Neural cell (in vitro differentiated cells): ENCODE results near the gene FLAD1. TPM values are rescaled to one million over a fixed set of nuclear protein-coding genes. Genes with fewer than 3 reads are reported as not detected.

Experiments
- H2AFZ ChIP-seq: fragments of 200-600, 300-800 bp; sonication (generic), shearing (Covaris generic); 2 replicates; pipeline ENCODE4 v1.6.0; 2014; ENCODE audit warnings: low read depth, mild to moderate bottlenecking, antibody characterized with exemption, low read length, moderate library complexity
- H3F3A ChIP-seq: fragments of 200-600 bp; shearing (Covaris generic); 2 replicates; pipeline ENCODE4 v1.6.1; 2016; ENCODE audit warnings: mild to moderate bottlenecking, moderate library complexity, mixed read lengths, antibody characterized with exemption, low read length; ENCODE audit not compliant: insufficient read depth, poor library complexity, severe bottlenecking
- H3K27ac ChIP-seq: fragments of 200-600, 300-800 bp; sonication (generic), shearing (Covaris generic); 2 replicates; pipeline ENCODE4 v1.5.1; 2014; ENCODE audit warnings: mild to moderate bottlenecking, low read length, moderate library complexity
- H3K27me3 ChIP-seq: fragments of 300-800, 200-600 bp; sonication (generic), shearing (Covaris generic); 2 replicates; pipeline ENCODE4 v1.6.0; 2014; ENCODE audit warnings: mild to moderate bottlenecking, low read depth, low read length, moderate library complexity; ENCODE audit not compliant: insufficient read depth
- H3K36me3 ChIP-seq: fragments of 300-800, 200-600 bp; sonication (generic), shearing (Covaris generic); 2 replicates; pipeline ENCODE4 v1.5.1; 2014; ENCODE audit warnings: mild to moderate bottlenecking, antibody characterized with exemption, low read length, moderate library complexity; ENCODE audit not compliant: insufficient read depth
- H3K4me2 ChIP-seq: fragments of 300-800, 200-600 bp; sonication (generic), shearing (Covaris generic); 2 replicates; pipeline ENCODE4 v1.6.0; 2014; ENCODE audit warnings: mild to moderate bottlenecking, low read length
- H3K4me3 ChIP-seq: fragments of 300-800, 200-600 bp; sonication (generic), shearing (Covaris generic); 2 replicates; pipeline ENCODE4 v1.5.1; 2014; ENCODE audit warnings: mild to moderate bottlenecking, low read length, moderate library complexity
- H3K79me2 ChIP-seq: fragments of 200-600 bp; shearing (Covaris generic); replicated peaks from 2 replicates; pipeline ENCODE4 v1.6.0; 2014; ENCODE audit warnings: mild to moderate bottlenecking, low read length, moderate library complexity; ENCODE audit not compliant: insufficient read depth
- H3K9ac ChIP-seq: fragments of 300-800, 200-600 bp; sonication (generic), shearing (Covaris generic); 2 replicates; pipeline ENCODE4 v1.6.1; 2016; ENCODE audit warnings: mild to moderate bottlenecking, low read length, mixed read lengths
- H3K9me2 ChIP-seq: fragments of 200-600 bp; shearing (Covaris generic); 2 replicates; pipeline ENCODE4 v1.6.1; 2016; ENCODE audit warnings: mild to moderate bottlenecking, low read length, mixed read lengths; ENCODE audit not compliant: insufficient read depth
- H3K9me3 ChIP-seq: fragments of 200-600, 300-800 bp; sonication (generic), shearing (Covaris generic); 2 replicates; pipeline ENCODE4 v1.6.1; 2016; ENCODE audit warnings: mild to moderate bottlenecking, mixed run types, low read length, moderate library complexity, mixed read lengths
- H4K20me1 ChIP-seq: fragments of 200-600 bp; shearing (Covaris generic); 2 replicates; pipeline ENCODE4 v1.6.1; 2016; ENCODE audit warnings: mild to moderate bottlenecking, mixed run types; ENCODE audit not compliant: insufficient read depth
- EP300 ChIP-seq: fragments of 450-650 bp; conservative IDR thresholded peaks from 2 replicates; pipeline ENCODE4 v1.6.1; 2014; ENCODE audit warnings: antibody characterized with exemption, mild to moderate bottlenecking, moderate library complexity; ENCODE audit not compliant: poor library complexity, severe bottlenecking
- EZH2 ChIP-seq: fragments of 200-600, 300-800 bp; shearing (Covaris generic), sonication (generic); IDR thresholded peaks from 2 replicates; pipeline ENCODE4 v1.6.1; 2014; ENCODE audit warnings: antibody characterized with exemption, low read length, borderline replicate concordance, mild to moderate bottlenecking; ENCODE audit not compliant: insufficient read depth, poor library complexity, severe bottlenecking
- MXI1 ChIP-seq: fragments of 450-650 bp; conservative IDR thresholded peaks from 2 replicates; pipeline ENCODE4 v1.6.1; 2014; ENCODE audit warnings: antibody characterized with exemption, mild to moderate bottlenecking; ENCODE audit not compliant: poor library complexity, severe bottlenecking
- POLR2AphosphoS5 ChIP-seq: IDR thresholded peaks from 2 replicates; pipeline ENCODE4 v1.6.1; 2012
- RAD21 ChIP-seq: fragments of 450-650 bp; conservative IDR thresholded peaks from 2 replicates; pipeline ENCODE4 v1.6.1; 2014; ENCODE audit warnings: antibody characterized with exemption, mild to moderate bottlenecking, moderate library complexity
- SMC3 ChIP-seq: fragments of 450-650 bp; conservative IDR thresholded peaks from 2 replicates; pipeline ENCODE4 v1.6.1; 2014; ENCODE audit warnings: antibody characterized with exemption, mild to moderate bottlenecking, moderate library complexity; ENCODE audit not compliant: poor library complexity
- TAF1 ChIP-seq: IDR thresholded peaks from 2 replicates; pipeline ENCODE4 v1.6.1; 2012; ENCODE audit warnings: low read depth
- polyA plus RNA-seq: library from polyadenylated mRNA; depleted of rRNA; stranded (reverse); fragments of >200 nt; gene quantifications from 2 replicates; pipeline ENCODE4 v1.2.3, GENCODE V29; 2014
- TF ChIP-seq, protein P1 (sequence below): fragments of 450-650 bp; IDR thresholded peaks from 2 replicates; pipeline ENCODE4 v1.5.1; 2014; ENCODE audit warnings: antibody characterized with exemption, mild to moderate bottlenecking, moderate library complexity; ENCODE audit not compliant: poor library complexity, severe bottlenecking
- TF ChIP-seq, protein P2 (sequence below): IDR thresholded peaks from 2 replicates; pipeline ENCODE4 v1.6.1; 2012; ENCODE audit warnings: borderline replicate concordance

The FLAD1 gene
- polyA plus RNA-seq, 1 donor from 2014 or later = 68.6 TPM

DNA sequence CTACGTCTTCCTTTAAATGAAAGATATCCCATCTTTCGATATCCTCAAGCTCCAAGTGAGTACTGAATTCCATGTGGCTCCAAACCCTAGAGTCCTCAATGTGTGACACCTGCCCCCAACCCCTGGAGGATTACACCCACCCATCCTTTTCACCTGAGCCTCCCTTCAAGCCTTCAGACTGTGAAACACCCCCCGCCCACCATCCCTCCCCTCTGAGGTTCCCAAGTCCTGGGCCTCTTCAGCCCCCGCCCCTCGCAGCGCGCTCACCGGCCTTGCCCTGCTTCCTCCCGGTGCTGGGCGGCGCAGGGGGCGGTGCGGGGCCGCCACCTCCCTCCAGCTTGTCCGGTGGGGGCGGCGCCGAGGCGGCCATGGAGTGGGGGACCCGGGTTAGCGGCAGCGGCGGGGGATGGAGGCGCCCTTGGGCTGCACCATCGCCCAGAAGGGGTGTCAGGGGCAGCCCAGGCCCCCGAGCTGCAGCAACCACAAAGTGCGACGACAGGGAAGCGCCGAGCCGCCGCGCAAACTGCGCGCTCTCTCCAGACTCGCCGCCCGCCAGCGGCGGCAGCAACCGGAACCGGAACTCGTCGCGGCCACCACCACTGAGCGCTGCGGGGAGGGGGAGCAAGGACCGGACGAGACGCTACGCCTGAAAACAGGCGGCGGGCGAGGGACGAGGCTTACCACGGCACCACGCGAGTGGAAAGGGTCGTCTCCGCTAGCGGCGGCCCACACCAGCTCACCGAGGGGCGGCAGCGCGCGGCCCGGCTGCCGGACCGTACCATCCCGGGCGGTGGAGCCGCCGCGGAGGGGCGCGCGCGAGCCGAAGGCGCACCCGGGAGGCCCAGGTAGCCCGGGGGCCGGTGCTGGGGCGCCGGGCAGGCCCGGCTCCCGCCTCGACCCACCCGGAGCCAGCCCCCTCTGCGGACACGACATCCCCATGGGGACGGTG is 21.7 kb upstream of the FLAD1 start, which contains the start of gene PYGO2:
Gene PYGO2 (minus strand): TSS at position 576 of the 949 bp plus-strand sequence. CDS start 206 bp downstream, at position 370.
- H3K36me3 ChIP-seq = no peaks in the 10 kb centered on the region
- H3K4me3 ChIP-seq = peak within 1 kb of the TSS; percentile 98
- H3K9me3 ChIP-seq = no peaks in the 10 kb centered on the region
- H3F3A ChIP-seq = no peaks in the 10 kb centered on the region
- H3K9me2 ChIP-seq = no peaks in the 10 kb centered on the region
- H3K27ac ChIP-seq = peak within 1 kb of the TSS; percentile 95
- TF ChIP-seq, protein P1, sequence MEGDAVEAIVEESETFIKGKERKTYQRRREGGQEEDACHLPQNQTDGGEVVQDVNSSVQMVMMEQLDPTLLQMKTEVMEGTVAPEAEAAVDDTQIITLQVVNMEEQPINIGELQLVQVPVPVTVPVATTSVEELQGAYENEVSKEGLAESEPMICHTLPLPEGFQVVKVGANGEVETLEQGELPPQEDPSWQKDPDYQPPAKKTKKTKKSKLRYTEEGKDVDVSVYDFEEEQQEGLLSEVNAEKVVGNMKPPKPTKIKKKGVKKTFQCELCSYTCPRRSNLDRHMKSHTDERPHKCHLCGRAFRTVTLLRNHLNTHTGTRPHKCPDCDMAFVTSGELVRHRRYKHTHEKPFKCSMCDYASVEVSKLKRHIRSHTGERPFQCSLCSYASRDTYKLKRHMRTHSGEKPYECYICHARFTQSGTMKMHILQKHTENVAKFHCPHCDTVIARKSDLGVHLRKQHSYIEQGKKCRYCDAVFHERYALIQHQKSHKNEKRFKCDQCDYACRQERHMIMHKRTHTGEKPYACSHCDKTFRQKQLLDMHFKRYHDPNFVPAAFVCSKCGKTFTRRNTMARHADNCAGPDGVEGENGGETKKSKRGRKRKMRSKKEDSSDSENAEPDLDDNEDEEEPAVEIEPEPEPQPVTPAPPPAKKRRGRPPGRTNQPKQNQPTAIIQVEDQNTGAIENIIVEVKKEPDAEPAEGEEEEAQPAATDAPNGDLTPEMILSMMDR = peak; percentile 99
- TF ChIP-seq SMC3 = peak; percentile 83
- TF ChIP-seq EZH2 = no peak
- TF ChIP-seq POLR2AphosphoS5 = peak; percentile 93
- TF ChIP-seq MXI1 = peak; percentile 73
- peak; percentile 73 for TF ChIP-seq TAF1
- TF ChIP-seq, protein P2, sequence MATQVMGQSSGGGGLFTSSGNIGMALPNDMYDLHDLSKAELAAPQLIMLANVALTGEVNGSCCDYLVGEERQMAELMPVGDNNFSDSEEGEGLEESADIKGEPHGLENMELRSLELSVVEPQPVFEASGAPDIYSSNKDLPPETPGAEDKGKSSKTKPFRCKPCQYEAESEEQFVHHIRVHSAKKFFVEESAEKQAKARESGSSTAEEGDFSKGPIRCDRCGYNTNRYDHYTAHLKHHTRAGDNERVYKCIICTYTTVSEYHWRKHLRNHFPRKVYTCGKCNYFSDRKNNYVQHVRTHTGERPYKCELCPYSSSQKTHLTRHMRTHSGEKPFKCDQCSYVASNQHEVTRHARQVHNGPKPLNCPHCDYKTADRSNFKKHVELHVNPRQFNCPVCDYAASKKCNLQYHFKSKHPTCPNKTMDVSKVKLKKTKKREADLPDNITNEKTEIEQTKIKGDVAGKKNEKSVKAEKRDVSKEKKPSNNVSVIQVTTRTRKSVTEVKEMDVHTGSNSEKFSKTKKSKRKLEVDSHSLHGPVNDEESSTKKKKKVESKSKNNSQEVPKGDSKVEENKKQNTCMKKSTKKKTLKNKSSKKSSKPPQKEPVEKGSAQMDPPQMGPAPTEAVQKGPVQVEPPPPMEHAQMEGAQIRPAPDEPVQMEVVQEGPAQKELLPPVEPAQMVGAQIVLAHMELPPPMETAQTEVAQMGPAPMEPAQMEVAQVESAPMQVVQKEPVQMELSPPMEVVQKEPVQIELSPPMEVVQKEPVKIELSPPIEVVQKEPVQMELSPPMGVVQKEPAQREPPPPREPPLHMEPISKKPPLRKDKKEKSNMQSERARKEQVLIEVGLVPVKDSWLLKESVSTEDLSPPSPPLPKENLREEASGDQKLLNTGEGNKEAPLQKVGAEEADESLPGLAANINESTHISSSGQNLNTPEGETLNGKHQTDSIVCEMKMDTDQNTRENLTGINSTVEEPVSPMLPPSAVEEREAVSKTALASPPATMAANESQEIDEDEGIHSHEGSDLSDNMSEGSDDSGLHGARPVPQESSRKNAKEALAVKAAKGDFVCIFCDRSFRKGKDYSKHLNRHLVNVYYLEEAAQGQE = peak; percentile 52
- TF ChIP-seq RAD21 = peak; percentile 70
- TF ChIP-seq EP300 = peak; percentile 66
- H3K79me2 ChIP-seq = peaks cover 24% of the 10 kb centered on the region
- H4K20me1 ChIP-seq = no peaks in the 10 kb centered on the region
- peak within 1 kb of the TSS; percentile 86 for H3K4me2 ChIP-seq
- peak within 1 kb of the TSS; percentile 98 for H3K9ac ChIP-seq
- H2AFZ ChIP-seq = peak within 1 kb of the TSS; percentile 93
- H3K27me3 ChIP-seq = no peaks in the 10 kb centered on the region

DNA sequence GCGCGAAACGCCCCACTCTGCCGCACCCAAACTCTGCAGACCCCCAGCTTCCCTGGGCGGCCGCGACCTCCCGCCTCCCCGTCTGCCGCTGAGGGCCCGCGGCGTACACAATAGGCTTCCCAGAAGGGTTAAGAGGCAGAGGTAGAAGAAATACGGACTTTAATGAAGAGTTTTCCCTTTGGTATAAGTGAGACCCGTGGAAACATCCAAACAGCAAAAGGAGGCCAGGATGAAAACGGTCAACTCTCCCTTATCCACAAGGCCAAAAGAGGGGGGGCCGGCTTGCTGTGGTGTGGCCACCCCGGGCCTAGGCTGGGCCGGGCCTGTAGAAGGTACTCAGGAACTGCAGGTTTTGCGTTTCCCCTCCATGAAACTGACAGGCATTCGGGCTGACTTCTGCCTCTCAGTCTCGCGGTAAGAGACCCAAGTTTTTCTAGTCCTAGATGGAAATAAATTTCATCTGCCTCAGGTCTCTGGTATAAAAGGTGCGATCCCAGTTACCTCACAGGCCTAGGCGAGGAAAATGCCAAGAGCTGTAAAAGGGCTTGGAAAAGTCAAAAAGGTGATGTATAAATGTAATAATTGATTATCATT is 20.9 kb upstream of the FLAD1 start:
- no peaks in the 10 kb centered on the region for H4K20me1 ChIP-seq
- peak overlapping the region; percentile 98 for H3K9ac ChIP-seq
- H3K27ac ChIP-seq = peak overlapping the region; percentile 95
- TF ChIP-seq POLR2AphosphoS5 (no peak), SMC3 (peak; percentile 13)
- no peaks in the 10 kb centered on the region for H3K9me3 ChIP-seq
- no peaks in the 10 kb centered on the region for H3K27me3 ChIP-seq
- H3K9me2 ChIP-seq = no peaks in the 10 kb centered on the region
- H3K4me2 ChIP-seq = peak overlapping the region; percentile 80
- peaks cover 24% of the 10 kb centered on the region for H3K79me2 ChIP-seq
- no peaks in the 10 kb centered on the region for H3K36me3 ChIP-seq
- H3F3A ChIP-seq = no peaks in the 10 kb centered on the region
- H3K4me3 ChIP-seq = peak overlapping the region; percentile 98
- H2AFZ ChIP-seq = peak overlapping the region; percentile 93
